ENCODE measurements around the gene NAPEPLD.
"Not testable (repeated sequence)": the region's sequence is repeated elsewhere in the genome, so short reads cannot be mapped to it uniquely, and the experiment has no call there.

DNA sequence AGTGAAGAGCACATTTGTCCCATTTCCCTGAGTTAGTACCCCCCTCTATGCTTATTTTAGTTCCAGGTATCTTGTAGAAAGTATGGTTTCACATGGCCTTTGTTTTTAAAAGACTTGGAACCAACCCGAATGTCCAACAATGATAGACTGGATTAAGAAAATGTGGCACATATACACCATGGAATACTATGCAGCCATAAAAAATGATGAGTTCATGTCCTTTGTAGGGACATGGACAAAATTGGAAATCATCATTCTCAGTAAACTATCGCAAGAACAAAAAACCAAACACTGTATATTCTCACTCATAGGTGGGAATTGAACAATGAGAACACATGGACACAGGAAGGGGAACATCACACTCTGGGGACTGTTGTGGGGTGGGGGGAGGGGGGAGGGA is 53.3 kb downstream of the NAPEPLD start:
- TF ChIP-seq YY1 (IDR thresholded peaks at IDR 0.05; ENCODE audit: insufficient read depth, insufficient read length); ZNF274 (IDR thresholded peaks at IDR 0.05; ENCODE audit: low read depth, low read length): not testable (repeated sequence)
